ENCODE data around the gene TUBB1.

- TF ChIP-seq, protein P1, sequence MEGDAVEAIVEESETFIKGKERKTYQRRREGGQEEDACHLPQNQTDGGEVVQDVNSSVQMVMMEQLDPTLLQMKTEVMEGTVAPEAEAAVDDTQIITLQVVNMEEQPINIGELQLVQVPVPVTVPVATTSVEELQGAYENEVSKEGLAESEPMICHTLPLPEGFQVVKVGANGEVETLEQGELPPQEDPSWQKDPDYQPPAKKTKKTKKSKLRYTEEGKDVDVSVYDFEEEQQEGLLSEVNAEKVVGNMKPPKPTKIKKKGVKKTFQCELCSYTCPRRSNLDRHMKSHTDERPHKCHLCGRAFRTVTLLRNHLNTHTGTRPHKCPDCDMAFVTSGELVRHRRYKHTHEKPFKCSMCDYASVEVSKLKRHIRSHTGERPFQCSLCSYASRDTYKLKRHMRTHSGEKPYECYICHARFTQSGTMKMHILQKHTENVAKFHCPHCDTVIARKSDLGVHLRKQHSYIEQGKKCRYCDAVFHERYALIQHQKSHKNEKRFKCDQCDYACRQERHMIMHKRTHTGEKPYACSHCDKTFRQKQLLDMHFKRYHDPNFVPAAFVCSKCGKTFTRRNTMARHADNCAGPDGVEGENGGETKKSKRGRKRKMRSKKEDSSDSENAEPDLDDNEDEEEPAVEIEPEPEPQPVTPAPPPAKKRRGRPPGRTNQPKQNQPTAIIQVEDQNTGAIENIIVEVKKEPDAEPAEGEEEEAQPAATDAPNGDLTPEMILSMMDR (IDR thresholded peaks at IDR 0.05): no peak
- TF ChIP-seq POLR2A (IDR thresholded peaks at IDR 0.05): no peak
- TF ChIP-seq EP300 (IDR thresholded peaks at IDR 0.05): no peak
- TF ChIP-seq POLR2AphosphoS5 (IDR thresholded peaks at IDR 0.05): no peak
Measured at GRCh38 chr20:59031564-59032022, 12.4 kb downstream of the TUBB1 start.

All from gastroesophageal sphincter (tissue), 3 donors.